H9 (cell line): ENCODE measurements around the gene PITPNM2. TPM values are rescaled to one million over a fixed set of nuclear protein-coding genes. Genes with fewer than 3 reads are reported as not detected.

ENCODE experiments used
- DNase-seq: peaks from one replicate; pipeline ENCODE4 v3.0.0-alpha.2; 2017
- H2AFZ ChIP-seq: one replicate; pipeline ENCODE4 v1.6.1; 2013; ENCODE audit warnings: mild to moderate bottlenecking, low read length, control low read depth, moderate library complexity
- H2AK5ac ChIP-seq: 2 replicates; pipeline ENCODE4 v1.6.1; 2013; ENCODE audit warnings: low read length, control low read depth, mixed read lengths; ENCODE audit not compliant: insufficient read length
- H2BK120ac ChIP-seq: one replicate; pipeline ENCODE4 v1.6.1; 2013; ENCODE audit warnings: low read depth, mild to moderate bottlenecking, low read length, control low read depth, inconsistent platforms; ENCODE audit not compliant: poor library complexity, severe bottlenecking
- H2BK12ac ChIP-seq: 2 replicates; pipeline ENCODE4 v1.6.1; 2013; ENCODE audit warnings: low read length, control low read depth, mixed read lengths, low read depth; ENCODE audit not compliant: insufficient read length
- H2BK15ac ChIP-seq: 2 replicates; pipeline ENCODE4 v1.6.1; 2013; ENCODE audit warnings: low read depth, low read length, control low read depth
- H2BK20ac ChIP-seq: one replicate; pipeline ENCODE4 v1.6.1; 2013; ENCODE audit warnings: low read depth, mild to moderate bottlenecking, low read length, control low read depth, inconsistent platforms; ENCODE audit not compliant: poor library complexity, severe bottlenecking
- H2BK5ac ChIP-seq: 2 replicates; pipeline ENCODE4 v1.6.1; 2013; ENCODE audit warnings: low read length, control low read depth, mixed read lengths; ENCODE audit not compliant: insufficient read length
- H3K14ac ChIP-seq: 2 replicates; pipeline ENCODE4 v1.6.1; 2013; ENCODE audit warnings: low read length, control low read depth; ENCODE audit not compliant: insufficient read depth
- H3K18ac ChIP-seq: 2 replicates; pipeline ENCODE4 v1.6.1; 2013; ENCODE audit warnings: low read depth, mild to moderate bottlenecking, mixed read lengths, low read length, control low read depth; ENCODE audit not compliant: insufficient read length
- H3K23ac ChIP-seq: 2 replicates; pipeline ENCODE4 v1.6.1; 2013; ENCODE audit warnings: low read length, control low read depth, mixed read lengths, low read depth; ENCODE audit not compliant: insufficient read length
- H3K23me2 ChIP-seq: 2 replicates; pipeline ENCODE4 v1.6.1; 2013; ENCODE audit warnings: low read depth, mild to moderate bottlenecking, mixed read lengths, low read length, control low read depth; ENCODE audit not compliant: insufficient read length, poor library complexity, severe bottlenecking
- H3K27ac ChIP-seq: 2 replicates; pipeline ENCODE4 v1.5.1; 2013; ENCODE audit warnings: low read length, control low read depth, mixed read lengths, low read depth; ENCODE audit not compliant: insufficient read length
- H3K27me3 ChIP-seq: 2 replicates; pipeline ENCODE4 v1.6.1; 2013; ENCODE audit warnings: low read length, control low read depth, inconsistent platforms; ENCODE audit not compliant: insufficient read depth
- H3K4ac ChIP-seq: 2 replicates; pipeline ENCODE4 v1.6.1; 2013; ENCODE audit warnings: low read depth, mild to moderate bottlenecking, control low read depth, inconsistent platforms, low read length, moderate library complexity
- H3K4me1 ChIP-seq: 2 replicates; pipeline ENCODE4 v1.6.1; 2013; ENCODE audit warnings: low read length, control low read depth, inconsistent platforms; ENCODE audit not compliant: insufficient read depth
- H3K4me2 ChIP-seq: 2 replicates; pipeline ENCODE4 v1.6.1; 2013; ENCODE audit warnings: low read length, control low read depth, mixed read lengths; ENCODE audit not compliant: insufficient read length, insufficient read depth
- H3K56ac ChIP-seq: 2 replicates; pipeline ENCODE4 v1.6.1; 2013; ENCODE audit warnings: low read depth, mild to moderate bottlenecking, mixed read lengths, low read length, control low read depth; ENCODE audit not compliant: insufficient read length
- H3K79me1 ChIP-seq: 2 replicates; pipeline ENCODE4 v1.6.1; 2013; ENCODE audit warnings: low read depth, mild to moderate bottlenecking, moderate library complexity, low read length, control low read depth, inconsistent platforms; ENCODE audit not compliant: insufficient read depth, poor library complexity, severe bottlenecking
- H3K79me2 ChIP-seq: 2 replicates; pipeline ENCODE4 v1.6.1; 2013; ENCODE audit warnings: low read length, control low read depth, inconsistent platforms; ENCODE audit not compliant: insufficient read depth
- H3K9ac ChIP-seq: 2 replicates; pipeline ENCODE4 v1.6.1; 2013; ENCODE audit warnings: low read length, control low read depth, mixed read lengths; ENCODE audit not compliant: insufficient read length; ENCODE audit errors: extremely low read depth
- H3K9me3 ChIP-seq: one replicate; pipeline ENCODE4 v1.6.1; 2013; ENCODE audit warnings: low read depth, low read length, inconsistent platforms; ENCODE audit not compliant: control insufficient read depth
- H3T11ph ChIP-seq: one replicate; pipeline ENCODE4 v1.6.1; 2013; ENCODE audit warnings: mild to moderate bottlenecking, low read length, control low read depth, inconsistent platforms
- H4K20me1 ChIP-seq: one replicate; pipeline ENCODE4 v1.6.1; 2013; ENCODE audit not compliant: control insufficient read depth, insufficient read length, insufficient read depth
- H4K5ac ChIP-seq: 2 replicates; pipeline ENCODE4 v1.6.1; 2013; ENCODE audit warnings: low read depth, mild to moderate bottlenecking, mixed read lengths, low read length, control low read depth; ENCODE audit not compliant: insufficient read length
- H4K8ac ChIP-seq: replicated peaks from 2 replicates; pipeline ENCODE4 v1.6.1; 2013; ENCODE audit warnings: low read length, control low read depth, mixed read lengths, low read depth; ENCODE audit not compliant: insufficient read length
- H4K91ac ChIP-seq: 2 replicates; pipeline ENCODE4 v1.6.1; 2013; ENCODE audit warnings: low read depth, mild to moderate bottlenecking, moderate library complexity, mixed read lengths, low read length, control low read depth; ENCODE audit not compliant: insufficient read length
- H3K27ac Mint-ChIP-seq, 3 experiments: 2 replicates in 2 of 3; 3 replicates in 1 of 3; pipeline ENCODE4 v1.8.0; 2020 to 2021; ENCODE audit warnings: mixed read lengths in 3 of 3, mild to moderate bottlenecking in 1 of 3, moderate library complexity in 1 of 3
- H3K27me3 Mint-ChIP-seq: 2 replicates; pipeline ENCODE4 v1.8.0; 2021; ENCODE audit warnings: low read depth, mild to moderate bottlenecking, moderate library complexity, mixed read lengths
- H3K36me3 Mint-ChIP-seq, 3 experiments: 2 replicates in 2 of 3; 3 replicates in 1 of 3; pipeline ENCODE4 v1.8.0; 2020 to 2021; ENCODE audit warnings: low read depth in 3 of 3, mixed read lengths in 3 of 3; ENCODE audit not compliant: insufficient read depth in 1 of 3
- H3K4me1 Mint-ChIP-seq, 2 experiments: 2 replicates each; pipeline ENCODE4 v1.8.0; 2020; ENCODE audit warnings: mixed read lengths in 2 of 2
- H3K4me3 Mint-ChIP-seq, 2 experiments: 2 replicates in 1 of 2; 3 replicates in 1 of 2; pipeline ENCODE4 v1.8.0; 2020 to 2021; ENCODE audit warnings: mild to moderate bottlenecking in 2 of 2, mixed read lengths in 2 of 2, moderate library complexity in 1 of 2
- H3K9me3 Mint-ChIP-seq, 2 experiments: 2 replicates in 1 of 2; 3 replicates in 1 of 2; pipeline ENCODE4 v1.8.0; 2020; ENCODE audit warnings: mild to moderate bottlenecking in 2 of 2, mixed read lengths in 2 of 2, moderate library complexity in 1 of 2
- CTCF ChIP-seq: fragments of 200-600 bp; sonication (generic); conservative IDR thresholded peaks from 3 replicates; pipeline ENCODE4 v1.8.0; 2021; ENCODE audit warnings: antibody characterized with exemption, mild to moderate bottlenecking
- WGBS: extraction: QIAGEN DNeasy Blood & Tissue Kit; methylation state at CpG from one replicate; pipeline ENCODE4 v1.1.7; 2013; ENCODE audit warnings: missing lambda C conversion rate, low lambda C conversion rate, mixed read lengths; ENCODE audit not compliant: insufficient read length; ENCODE audit errors: extremely low coverage; 5-methylcytosine and 5-hydroxymethylcytosine counted together
- total RNA-seq: library from RNA; stranded (reverse); gene quantifications from 2 replicates; pipeline ENCODE4 v1.2.1, GENCODE V29; 2021

Gene PITPNM2
- total RNA-seq, 1 experiment from 2014 or later: 1.2 TPM

DNA sequence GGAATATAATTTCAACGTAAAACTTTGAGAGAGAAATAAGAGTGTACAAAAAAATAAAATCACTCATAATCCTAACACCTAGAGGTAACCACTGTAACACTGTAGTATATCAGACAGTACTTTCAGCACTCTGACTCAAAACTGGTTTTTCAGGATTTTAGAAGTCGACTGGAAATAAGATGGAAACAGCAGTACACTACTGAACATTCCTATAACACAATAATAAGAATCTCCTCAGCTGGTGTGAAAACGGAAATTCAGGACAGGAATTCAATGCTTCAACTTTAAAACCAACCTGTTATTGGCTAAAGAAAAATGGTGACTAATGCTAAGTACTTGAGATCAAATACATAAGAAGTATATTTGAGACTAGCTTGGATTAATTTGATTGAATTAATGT lies 12.3 kb upstream of the PITPNM2 start:
- Histone ChIP-seq H3K14ac (no peak overlapping the region), H2BK20ac (no peak overlapping the region), H2BK15ac (no peak overlapping the region), H2AK5ac (no peak overlapping the region), H2BK120ac (no peak overlapping the region), H3K4me2 (no peak overlapping the region), H3K79me1 (no peaks in the 10 kb centered on the region), H2BK5ac (no peak overlapping the region), H3K23me2 (no peaks in the 10 kb centered on the region), H3K4ac (no peak overlapping the region), H3K56ac (no peak overlapping the region), H3K23ac (no peak overlapping the region), H4K20me1 (no peaks in the 10 kb centered on the region), H4K8ac (no peak overlapping the region), H3K9me3 (no peaks in the 10 kb centered on the region), H3K18ac (no peak overlapping the region), H3T11ph (no peak overlapping the region), H2AFZ (no peak overlapping the region), H3K79me2 (no peaks in the 10 kb centered on the region), H3K9ac (no peak overlapping the region), H2BK12ac (no peak overlapping the region), H4K91ac (no peak overlapping the region), H3K27ac (no peak overlapping the region), H3K27me3 (no peaks in the 10 kb centered on the region), H4K5ac (no peak overlapping the region), H3K4me1 (no peaks in the 10 kb centered on the region; the same call in 1 of the 2 replicates)
- no peak overlapping the region for H3K4me3 Mint-ChIP-seq
- H3K4me1 Mint-ChIP-seq: peaks cover 6 to 7% of the 10 kb centered on the region in 2 experiments
- WGBS: no CpG with 5 or more reads among the region's 3 CpGs
- peaks cover 3 to 57% (median 50%) of the 10 kb centered on the region in 3 experiments; a peak in 6 of 7 replicates for H3K36me3 Mint-ChIP-seq
- DNase-seq: no peak
- no peaks in the 10 kb centered on the region for H3K9me3 Mint-ChIP-seq
- H3K27ac Mint-ChIP-seq: no peak overlapping the region
- H3K27me3 Mint-ChIP-seq: no peaks in the 10 kb centered on the region
- TF ChIP-seq CTCF: no peak
